Uterus (tissue), 2 donors: ENCODE results near the gene SPNS2.

Source experiments
- POLR2A ChIP-seq, 2 donors: fragments of 450-650 bp; IDR thresholded peaks; one replicate each; pipeline ENCODE4 v1.6.1; 2016; ENCODE audit warnings: antibody characterized with exemption in 2 of 2, mild to moderate bottlenecking in 1 of 2, moderate library complexity in 1 of 2
- TF ChIP-seq, protein P1 (sequence below), 4 experiments: fragments of 200-600 bp in 2 of 4; fragments of 450-650 bp in 2 of 4; sonication (generic) in 2 of 4; IDR thresholded peaks; one replicate each; pipeline ENCODE4 v1.5.1; 2016 to 2019; ENCODE audit warnings: antibody characterized with exemption in 4 of 4, mild to moderate bottlenecking in 2 of 4, moderate library complexity in 1 of 4

- TF ChIP-seq, protein P1, sequence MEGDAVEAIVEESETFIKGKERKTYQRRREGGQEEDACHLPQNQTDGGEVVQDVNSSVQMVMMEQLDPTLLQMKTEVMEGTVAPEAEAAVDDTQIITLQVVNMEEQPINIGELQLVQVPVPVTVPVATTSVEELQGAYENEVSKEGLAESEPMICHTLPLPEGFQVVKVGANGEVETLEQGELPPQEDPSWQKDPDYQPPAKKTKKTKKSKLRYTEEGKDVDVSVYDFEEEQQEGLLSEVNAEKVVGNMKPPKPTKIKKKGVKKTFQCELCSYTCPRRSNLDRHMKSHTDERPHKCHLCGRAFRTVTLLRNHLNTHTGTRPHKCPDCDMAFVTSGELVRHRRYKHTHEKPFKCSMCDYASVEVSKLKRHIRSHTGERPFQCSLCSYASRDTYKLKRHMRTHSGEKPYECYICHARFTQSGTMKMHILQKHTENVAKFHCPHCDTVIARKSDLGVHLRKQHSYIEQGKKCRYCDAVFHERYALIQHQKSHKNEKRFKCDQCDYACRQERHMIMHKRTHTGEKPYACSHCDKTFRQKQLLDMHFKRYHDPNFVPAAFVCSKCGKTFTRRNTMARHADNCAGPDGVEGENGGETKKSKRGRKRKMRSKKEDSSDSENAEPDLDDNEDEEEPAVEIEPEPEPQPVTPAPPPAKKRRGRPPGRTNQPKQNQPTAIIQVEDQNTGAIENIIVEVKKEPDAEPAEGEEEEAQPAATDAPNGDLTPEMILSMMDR (IDR thresholded peaks at IDR 0.05) = no peak
- TF ChIP-seq POLR2A (IDR thresholded peaks at IDR 0.05) = no peak
These were observed 70.9 kb downstream of the SPNS2 start for GRCh38 chr17:4569591-4569990.
